Head of caudate nucleus (tissue), 42 donors: ENCODE data around the gene ZMAT5.

ENCODE experiments used
- DNase-seq, 42 donors: peaks; one replicate each; pipeline versions ENCODE4 v3.0.0 to v3.0.0-alpha.2; 2020 to 2021; ENCODE audit warnings: mixed read lengths in 7 of 42
- intact Hi-C: fragments of 100-400 bp; cut with DNase I; formaldehyde crosslinking; loops from one replicate; pipeline ENCODE4 v1.15.0; 2022

ZMAT5 gene

DNA sequence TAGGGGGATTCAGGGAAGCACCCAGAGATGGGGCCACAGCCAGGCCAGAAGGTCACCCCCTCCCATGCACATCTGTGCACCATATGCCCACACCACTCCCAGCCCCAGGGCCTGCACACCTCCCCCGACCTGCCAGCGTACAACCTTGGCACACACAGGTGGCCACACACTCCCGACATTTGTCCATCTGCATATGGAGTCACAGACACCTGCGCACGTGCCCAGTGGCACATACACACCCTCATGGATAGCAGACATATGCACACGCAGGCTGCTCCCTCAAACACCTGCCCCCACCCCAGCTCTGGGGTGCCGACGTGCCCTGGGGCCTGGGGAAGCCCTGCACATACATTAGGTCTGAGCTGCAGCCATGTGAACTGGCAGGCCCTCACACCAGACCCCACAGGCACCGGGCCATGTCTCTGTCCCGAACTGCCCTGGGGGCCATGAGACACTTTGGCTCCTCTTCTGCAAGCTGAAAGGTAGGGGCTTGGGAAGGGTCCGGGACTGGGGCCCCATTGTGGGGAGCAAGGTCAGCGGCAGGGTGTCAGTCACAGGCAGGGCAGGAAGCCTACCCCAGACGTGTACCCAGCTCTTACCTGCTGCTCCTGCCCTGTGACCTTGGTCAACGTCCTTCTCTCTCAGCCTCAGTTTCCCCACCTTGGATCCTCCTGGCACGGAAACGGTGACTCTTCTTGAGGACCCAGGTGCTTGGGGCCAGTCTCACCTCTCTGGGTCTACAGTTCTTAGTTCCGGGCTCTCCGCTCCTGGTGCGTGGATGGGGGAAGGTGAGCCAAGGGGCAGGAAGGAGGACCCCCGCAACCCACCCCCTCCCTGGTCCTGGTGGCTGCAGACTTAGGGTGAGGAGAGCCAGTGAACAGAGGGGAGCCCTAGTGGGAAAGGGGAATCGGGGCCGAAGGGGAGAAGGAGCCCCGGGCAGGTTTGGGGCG, 47.6 kb downstream of the ZMAT5 start:
- no peak for DNase-seq

DNA sequence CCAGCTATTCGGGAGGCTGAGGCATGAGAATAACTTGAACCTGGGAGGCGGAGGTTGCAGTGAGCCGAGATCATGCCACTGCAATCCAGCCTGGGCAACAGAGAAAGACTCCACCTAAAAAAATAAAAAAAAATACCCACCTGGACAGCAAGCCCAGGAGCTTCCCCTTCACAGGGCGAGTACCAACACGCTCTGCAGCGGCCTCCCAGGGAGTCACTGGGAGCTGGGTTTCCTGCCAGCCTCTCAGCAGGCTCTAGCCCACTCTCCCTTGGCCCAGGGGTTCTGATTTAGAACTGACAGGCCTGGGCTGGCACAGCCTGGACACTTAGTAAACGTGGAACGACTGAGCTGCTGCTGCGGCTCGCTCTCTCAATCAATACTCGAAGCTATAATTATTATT, 49.0 kb downstream of the ZMAT5 start:
- intact Hi-C loops, result no loop called here
- no peak for DNase-seq

More for the DNA sequence above, 47.6 kb downstream of the ZMAT5 start:
- intact Hi-C loops, result no loop called here

DNA sequence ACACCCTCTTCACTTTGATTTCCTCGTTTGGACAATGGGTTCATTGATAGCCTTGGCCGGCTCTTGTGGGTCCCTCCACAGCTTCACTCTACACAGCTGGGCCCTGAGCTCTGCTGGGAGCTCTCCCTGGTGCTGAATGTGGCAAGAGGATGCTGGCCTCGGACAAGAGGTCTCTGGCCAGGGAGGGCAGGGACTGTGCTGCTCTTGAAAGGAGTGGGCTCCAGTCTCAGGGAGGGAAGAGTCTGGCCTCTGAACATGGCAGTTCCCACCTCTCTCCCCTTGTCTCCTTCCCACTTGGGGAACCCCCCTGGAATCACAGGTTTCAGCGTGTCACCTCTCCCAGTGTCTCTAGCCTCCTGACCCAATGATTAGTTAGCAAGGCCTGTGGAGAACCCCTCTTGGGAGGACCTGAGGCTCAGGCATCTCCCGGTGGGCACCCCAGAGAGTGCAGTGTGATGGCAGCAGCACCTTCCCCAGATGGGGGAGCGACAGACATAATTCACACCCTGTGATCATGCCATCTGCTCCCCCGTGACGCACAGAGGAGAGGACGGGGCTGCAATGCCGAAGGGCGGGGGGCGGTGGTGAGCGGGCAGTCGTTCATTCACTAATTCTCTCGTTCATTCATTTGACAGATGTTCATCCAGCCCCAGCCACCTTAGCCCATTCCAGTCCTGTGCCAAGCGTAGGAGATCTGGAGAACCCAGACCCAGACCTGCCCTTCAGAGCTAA, 49.8 kb downstream of the ZMAT5 start:
- intact Hi-C loops, result no loop called here
- peak in 41 of 42 donors; percentile 56 to 92 (median 81) for DNase-seq

DNA sequence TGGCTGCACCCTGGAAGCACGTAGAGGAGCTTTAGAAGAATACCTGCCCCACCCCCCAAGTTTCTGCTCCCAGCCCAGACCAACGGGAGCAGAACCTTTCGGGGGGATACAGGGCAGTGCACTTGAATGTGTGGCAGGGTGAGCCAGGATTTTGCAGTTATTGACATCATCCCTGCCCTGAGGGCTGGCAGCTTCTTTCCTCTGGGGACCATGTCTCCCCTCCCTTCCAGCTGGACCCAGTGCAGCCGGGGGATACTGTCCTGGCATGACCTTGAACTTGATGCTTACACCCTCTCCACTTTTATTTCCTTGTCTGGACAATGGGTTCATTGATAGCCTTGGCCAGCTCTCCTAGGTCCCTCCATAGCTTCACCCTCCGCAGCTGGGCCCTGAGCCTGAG, 51.1 kb downstream of the ZMAT5 start:
- intact Hi-C loops, result no loop called here
- no peak for DNase-seq

DNA sequence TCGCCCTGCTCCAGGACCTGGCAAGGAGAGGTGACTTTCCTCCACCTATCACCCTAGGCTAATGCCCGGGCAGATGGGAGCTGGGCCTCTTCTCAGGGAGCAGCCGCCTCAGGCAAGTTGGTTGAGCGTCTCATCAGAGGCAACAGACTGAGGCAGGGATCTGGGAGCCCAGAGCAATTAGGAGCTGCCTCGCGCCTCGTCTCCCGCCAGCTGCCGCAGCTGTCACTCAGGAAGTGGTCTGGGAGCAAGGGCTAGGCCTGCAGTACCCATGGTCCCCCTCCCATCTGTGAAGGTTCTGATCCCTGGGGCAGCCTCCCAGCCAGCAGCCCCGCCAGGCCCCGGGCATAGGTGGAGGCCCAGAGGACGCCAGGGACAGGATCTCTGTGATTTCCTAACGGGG, 51.6 kb downstream of the ZMAT5 start:
- DNase-seq, result no peak
- intact Hi-C loops, result no loop called here

DNA sequence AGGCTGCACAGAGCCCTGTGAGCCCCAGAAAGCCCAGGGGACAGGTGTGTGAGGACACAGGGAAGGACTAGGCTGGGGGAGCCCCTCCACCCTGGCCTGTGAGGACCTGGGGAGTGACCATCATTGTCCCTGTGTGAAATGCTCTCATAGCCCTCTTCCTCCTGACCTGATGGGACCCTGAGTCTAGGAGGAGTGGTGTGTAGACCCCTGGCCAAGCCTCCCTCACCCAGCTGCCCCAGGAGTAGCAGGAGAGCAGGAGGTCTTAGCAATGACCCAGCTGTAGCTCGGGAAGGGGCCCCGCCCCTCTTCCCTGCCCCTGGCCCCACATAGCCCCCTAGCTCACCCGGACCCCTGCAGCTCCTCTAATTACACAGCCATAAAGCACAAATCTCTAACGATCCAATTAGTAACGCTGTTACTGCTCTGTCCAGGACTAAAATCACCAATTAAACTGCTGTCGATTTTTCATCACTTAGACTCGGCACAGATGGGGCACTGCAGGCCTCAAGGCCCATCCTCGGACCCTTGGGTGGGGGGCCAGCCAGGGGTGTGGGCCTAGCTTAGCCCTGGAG, 53.6 kb downstream of the ZMAT5 start:
- DNase-seq, result no peak
- intact Hi-C loops, result no loop called here

DNA sequence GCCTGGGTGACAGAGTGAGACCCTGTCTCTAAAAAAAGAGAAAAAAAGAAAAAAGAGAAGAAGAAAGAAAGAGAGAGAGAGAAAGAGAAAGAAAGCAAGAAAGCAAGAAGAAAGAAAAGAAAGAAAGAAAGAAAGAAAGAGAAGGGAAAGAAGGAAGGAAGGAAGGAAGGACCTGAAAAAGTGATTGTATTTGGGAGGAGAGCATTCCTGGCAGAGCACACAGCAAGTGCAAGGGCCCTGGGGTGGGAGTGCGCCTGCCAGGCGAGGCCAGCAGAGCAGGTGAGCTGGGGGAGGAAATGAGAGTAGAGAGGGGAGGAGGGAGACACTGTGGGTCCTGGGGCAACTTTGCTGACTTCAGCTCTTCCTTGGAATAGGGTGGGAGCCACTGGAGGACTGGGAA, 54.7 kb downstream of the ZMAT5 start:
- intact Hi-C loops, result no loop called here
- no peak for DNase-seq

DNA sequence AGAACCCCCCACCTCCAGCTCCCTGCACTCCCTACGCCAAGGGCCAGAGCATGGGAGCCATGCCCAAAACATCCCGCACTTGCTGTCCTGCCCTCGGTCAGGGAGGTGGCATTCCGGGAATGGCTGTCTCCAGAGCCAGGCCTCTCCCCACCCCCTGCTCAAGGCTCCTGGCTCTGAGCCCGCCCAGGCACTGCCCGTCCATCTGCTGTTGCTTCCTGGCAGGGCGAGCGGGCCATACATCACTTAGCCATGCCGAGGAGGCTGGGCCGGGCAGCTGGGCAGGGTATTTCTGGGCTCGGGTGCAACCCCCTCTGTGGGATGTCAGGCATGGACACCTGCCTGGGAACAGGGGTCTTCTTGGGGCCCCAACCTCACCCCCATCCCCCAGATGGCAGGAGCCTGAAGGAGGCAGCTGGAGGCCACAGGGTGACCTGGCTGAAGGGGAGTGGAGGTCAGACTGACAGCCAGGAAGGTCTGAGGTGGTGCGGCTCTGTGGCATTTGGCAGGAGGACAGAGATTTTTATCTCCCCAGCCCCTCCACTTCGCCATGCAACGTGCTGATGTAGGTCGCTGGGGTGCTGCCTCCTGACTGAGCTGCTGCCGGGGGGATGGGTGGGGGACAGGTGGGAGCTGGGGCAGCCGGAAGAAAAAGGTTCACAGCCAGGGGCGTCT, 55.7 kb downstream of the ZMAT5 start:
- peak in 1 of 42 donors; percentile 33 for DNase-seq
- intact Hi-C loops, result no loop called here

DNA sequence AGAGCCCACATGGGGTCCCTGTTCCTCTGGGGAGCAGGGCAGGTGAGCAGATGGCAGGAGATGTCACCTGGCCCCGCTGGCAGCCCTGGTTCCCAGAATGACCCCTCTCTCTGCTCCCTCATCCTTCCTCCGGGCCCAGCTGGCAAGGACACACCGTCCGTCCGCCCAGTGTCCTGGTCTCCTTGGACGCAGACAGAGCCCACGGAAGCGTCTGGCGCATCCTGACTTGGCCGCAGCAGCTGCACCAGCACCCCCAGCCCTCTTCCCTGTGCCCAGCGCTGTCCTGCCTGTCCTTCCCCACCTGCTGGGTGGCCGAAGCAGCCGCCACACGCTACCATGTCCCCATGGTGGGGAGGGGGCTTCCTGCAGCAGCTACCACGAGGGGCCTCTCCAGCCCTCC, 56.6 kb downstream of the ZMAT5 start:
- intact Hi-C loops, result no loop called here
- DNase-seq, result no peak

DNA sequence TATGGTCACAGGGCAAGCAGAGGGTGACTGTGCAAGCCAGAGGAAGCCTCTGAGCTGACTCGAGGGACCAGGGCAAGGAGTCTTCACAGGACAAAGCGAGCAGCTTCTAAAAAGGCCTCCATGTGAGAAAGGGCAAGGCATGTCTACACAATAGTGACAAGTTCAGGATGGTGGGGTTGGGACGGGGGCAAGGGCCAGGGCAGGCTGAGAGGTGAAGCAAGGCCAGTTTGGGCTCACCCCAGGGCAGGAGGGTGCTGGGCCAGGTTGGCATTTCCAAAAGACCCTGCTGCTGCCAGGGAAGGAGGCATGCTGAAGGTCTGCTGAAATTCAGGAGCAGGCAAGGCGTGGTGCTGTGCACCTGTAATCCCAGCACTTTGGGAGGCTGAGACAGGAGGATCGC, 59.3 kb downstream of the ZMAT5 start:
- intact Hi-C loops, result no loop called here
- DNase-seq, result no peak

DNA sequence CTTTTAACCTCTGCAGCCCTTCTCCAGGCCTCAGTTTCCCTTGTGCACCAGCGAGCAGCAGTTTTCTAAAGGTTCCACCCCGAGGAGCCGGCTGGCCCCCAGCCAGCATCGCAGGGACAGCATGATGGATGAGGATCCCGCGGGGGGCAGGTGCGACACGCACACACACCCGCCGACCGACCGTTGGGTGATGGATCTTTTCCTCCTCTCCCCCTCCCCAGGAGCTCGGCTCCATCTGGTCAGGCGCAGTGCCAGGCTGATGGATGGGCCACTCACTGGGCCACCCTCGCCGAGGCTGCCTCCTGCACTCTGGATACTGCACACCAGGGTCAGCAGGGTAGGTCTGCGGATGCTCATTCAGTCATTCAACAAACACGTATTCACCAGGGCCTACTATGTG, 59.8 kb downstream of the ZMAT5 start:
- intact Hi-C loops, result no loop called here
- no peak for DNase-seq

DNA sequence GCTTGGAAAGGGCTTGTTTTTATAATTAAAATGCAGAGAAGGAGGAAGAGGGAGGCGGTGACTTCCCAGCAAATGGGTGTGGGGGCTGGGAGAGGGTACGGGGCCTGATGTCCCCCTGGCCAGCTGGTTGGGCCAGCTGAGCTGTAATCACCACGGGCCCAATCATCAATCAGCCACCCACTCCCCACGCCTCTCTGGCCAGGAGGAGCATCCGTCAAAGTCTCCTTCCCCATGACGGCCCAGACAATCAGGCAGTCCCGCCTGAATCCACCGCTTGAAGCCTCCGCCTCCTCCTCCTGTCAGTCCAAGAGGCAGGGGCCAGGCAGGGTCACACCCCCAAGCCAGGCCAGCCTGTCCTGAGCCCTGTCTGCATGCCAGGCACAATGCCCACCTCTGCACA, 60.3 kb downstream of the ZMAT5 start:
- no peak for DNase-seq
- intact Hi-C loops, result no loop called here

DNA sequence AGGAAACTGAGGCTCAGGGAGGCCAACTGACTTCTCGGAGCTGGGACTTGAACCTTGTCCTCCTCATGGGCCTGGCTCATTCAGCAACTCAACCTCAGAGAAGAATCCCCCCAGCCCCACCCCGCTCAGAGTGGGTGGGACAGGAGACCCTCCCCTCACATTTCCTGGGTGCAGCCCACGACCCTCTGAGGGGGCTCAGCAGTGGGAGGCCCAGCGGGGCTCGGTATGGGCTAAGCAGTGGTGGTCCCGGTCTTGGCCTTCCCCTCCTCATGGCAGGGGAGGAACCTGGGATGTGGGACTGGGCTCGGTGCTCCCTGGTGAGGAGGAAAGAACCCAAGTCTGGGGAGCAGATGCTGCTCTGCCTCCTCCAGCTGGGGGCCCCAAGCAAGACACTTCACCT, 61.2 kb downstream of the ZMAT5 start:
- intact Hi-C loops, result no loop called here
- no peak for DNase-seq

DNA sequence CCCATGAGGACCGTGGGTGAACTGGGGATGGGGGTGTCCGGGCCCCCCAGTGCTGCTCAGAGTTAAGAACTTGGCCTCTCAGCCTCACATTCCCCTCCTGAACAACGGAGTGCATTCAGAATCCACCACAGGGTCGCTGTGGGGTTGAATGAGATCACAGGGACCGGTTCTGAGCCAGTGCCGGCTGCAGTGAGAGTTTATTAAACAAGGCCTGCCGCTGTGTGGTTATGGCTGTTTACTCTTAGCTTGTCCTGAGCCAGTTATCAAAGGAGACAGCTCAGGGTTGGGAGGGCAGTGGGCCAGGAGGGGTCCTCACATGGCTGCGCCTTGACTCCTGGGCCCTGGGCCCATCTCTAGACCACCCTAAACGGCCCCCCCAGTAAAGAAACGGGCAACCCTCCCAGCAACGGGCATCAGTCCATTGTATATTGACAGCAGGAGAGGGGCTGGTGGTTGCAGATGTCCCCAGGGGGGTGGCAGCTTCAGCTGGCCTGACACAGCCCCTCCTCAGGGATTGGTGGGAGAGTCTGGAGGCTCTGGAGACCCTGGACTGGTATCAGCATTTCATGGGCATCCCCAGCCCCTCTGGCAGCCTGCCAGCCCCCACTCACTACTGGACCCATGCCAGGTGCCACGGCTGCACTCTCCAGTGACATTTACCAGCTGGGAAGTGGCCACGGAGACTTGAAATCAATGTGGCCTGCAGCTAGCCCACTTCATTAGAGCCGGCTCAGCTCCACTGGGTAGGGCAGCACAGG, 62.1 kb downstream of the ZMAT5 start:
- intact Hi-C loops, result no loop called here
- peak; percentile 46 to 88 (median 76) for DNase-seq

DNA sequence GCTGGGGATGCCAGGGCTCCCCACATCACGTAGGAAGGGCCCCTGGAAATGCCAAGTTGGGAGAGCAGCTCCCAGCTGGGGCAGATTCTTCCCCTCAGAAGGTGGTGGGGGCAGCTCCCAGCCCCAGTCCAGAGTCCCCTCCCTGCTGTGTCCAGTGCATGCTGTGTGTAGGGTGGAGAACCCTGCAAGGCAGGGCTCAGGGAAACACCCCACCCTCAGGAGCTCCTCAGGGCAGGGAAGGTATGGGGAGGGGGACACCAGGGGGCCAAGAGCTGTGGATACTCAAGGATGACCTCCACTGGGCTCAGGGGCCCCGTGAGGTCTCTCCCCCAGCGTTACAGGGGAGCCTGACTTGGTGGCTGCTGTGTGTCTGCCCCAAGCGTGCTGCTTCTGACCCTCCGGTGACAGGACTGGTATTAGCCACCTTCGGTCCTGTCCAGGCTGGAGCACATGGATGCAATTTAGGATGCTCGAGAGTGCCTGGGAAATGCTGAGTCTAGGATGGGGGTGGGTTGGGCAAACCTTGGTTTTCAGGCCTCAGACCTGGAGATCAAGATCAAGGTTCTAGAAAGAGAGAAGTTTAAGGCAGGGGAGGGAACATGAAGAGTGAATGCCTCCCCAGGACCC, 63.1 kb downstream of the ZMAT5 start:
- no peak for DNase-seq
- intact Hi-C loops, result no loop called here

DNA sequence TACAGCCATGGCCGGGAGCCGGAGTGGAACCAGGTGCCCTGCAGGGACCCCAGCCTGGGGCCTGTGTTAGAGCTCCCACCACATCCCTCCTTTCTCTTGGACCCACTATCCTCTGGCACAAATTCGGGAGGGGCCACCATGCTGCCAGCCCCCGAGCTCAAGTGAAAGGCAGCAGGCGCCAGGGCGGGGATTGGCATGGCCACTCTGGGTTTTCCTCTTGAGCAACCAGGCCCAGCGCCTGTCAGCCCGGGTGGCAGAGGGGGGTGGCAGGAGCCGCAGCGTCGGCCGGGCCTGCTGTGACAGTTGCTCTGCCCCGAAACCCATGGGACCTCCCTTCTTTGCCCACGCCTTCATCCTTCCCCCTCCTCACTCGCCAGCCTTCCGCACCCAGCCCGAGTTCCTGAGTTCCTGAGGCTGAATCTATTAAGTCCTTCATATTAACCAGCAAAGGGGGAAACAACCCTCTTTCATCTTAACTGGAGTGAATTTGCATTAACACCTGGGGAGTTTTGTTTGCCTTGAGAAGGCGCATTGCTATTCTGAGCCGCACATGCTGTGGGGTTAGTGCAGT, 63.8 kb downstream of the ZMAT5 start:
- DNase-seq, result peak in 40 of 42 donors; percentile 14 to 81 (median 56)

DNA sequence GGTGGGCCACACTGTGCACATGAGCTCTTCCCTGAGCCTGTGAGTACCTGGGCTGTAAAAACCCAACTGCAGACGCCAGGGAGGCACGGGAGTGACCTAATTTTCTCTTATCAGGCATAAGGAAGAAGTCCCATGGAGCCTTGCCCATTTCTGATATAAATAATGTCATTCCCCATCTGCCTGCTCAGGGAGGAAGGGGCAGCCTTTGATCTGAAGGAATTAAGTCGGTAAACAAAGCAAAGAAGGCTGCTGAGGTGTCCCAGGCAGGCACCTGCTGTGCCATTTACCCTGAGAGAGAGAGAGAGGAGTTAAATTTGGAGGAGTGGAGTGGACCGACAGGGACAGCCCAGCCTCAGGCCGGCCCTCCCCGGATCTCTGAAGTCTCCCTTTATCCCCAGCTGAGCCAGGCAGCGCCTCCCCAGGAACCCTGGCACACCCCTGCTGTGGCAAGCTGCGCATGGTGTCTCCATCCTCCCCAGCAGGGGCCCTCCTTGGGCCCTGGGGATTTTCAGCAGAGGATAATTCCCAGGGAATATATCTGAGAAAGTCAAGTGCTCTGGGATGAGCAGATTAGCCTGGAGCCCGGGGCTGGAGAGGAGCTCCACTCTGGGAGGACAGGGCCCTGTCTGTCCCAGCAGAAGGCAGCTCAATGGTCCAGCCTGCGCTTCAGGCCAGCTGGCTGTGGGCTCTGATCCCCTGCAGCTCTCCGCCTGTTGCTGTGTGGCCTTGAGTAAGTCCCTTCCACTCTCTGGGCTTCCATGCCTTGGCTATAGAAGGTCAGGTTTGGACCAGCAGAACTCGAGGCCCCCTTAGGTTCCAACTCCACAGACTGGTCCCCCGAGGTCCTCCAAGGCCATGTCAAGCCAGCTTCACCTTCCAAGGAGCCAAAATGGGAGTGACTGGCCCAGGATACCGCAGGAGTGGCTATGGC, 64.5 kb downstream of the ZMAT5 start:
- intact Hi-C loops, result no loop called here
- peak in 6 of 42 donors; percentile 37 to 59 (median 44) for DNase-seq

More for the DNA sequence above, 63.8 kb downstream of the ZMAT5 start:
- intact Hi-C loops, result no loop called here
